Mesothelial cell of epicardium (in vitro differentiated cells): ENCODE data around the gene PLOD3. TPM values are rescaled to one million over a fixed set of nuclear protein-coding genes. Genes with fewer than 3 reads are reported as not detected.

ENCODE experiments used
- DNase-seq, 2 experiments: peaks; one replicate each; pipeline ENCODE4 v3.0.0; 2021; ENCODE audit warnings: low spot score in 2 of 2; ENCODE audit not compliant: unreplicated experiment in 2 of 2
- H3K27ac Mint-ChIP-seq: 2 replicates; pipeline ENCODE4 v1.8.0; 2021; ENCODE audit warnings: mixed read lengths
- H3K27me3 Mint-ChIP-seq: 2 replicates; pipeline ENCODE4 v1.8.0; 2021; ENCODE audit warnings: low read depth, mixed read lengths
- H3K36me3 Mint-ChIP-seq: 2 replicates; pipeline ENCODE4 v1.8.0; 2021; ENCODE audit warnings: mixed read lengths
- H3K4me1 Mint-ChIP-seq: 2 replicates; pipeline ENCODE4 v1.8.0; 2021; ENCODE audit warnings: mixed read lengths
- H3K4me3 Mint-ChIP-seq: 2 replicates; pipeline ENCODE4 v1.8.0; 2021; ENCODE audit warnings: mild to moderate bottlenecking, moderate library complexity, mixed read lengths
- H3K9me3 Mint-ChIP-seq: 2 replicates; pipeline ENCODE4 v1.8.0; 2021; ENCODE audit warnings: mixed read lengths
- total RNA-seq: library from RNA; stranded (reverse); gene quantifications from 3 replicates; pipeline ENCODE4 v1.2.1, GENCODE V29; 2021
- TF ChIP-seq, protein P1 (sequence below): fragments of 200-600 bp; sonication (generic); IDR thresholded peaks from one replicate; pipeline ENCODE4 v1.5.0; 2021; ENCODE audit warnings: antibody characterized with exemption; ENCODE audit not compliant: unreplicated experiment

PLOD3 gene
- total RNA-seq, 1 donor from 2014 or later, result 66.9 TPM

DNA sequence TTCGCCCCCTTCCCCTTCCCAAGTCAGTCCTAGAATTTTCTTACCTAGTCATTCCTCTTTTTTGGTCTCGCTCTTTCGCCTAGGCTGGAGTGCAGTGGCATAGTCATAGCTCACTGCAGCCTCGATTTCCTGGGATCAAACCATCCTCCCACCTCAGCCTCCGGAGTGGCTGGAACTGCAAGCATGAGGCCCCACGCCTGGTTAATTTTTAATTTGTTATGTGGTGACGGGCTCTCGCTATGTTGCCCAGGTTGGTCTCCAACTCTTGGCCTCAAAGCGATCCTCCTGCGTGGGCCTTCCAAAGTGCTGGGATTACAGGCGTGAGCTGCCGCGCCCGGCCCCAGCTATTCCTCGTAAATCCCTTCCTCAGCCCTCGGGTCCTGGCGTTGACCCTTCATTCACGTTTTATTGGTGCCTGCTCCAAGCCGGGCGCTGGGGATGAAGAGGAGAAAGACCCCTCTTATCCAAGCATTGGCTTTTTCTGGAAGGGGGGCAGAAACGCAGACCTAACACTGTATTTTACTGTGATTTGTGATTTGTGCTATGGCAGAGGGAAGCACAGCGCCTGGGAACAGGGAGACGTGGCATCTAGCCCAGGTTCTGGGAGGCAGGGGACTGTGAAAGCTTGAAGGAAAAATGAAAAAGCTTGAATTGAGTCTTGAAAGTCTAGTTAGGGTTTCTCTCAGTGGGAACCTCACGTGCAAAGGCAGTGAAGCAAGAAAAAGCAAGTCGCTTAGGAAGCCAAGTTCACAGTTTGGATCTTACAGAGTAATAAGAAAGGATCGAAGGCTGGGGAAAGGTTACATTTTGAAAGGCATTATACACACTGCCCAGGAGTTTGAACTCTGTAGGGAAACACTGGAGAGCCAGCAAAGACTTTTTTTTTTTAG is 1.1 kb upstream of the PLOD3 start:
- peaks cover 15% of the 10 kb centered on the region for H3K36me3 Mint-ChIP-seq
- no peak for DNase-seq
- peaks cover 22% of the 10 kb centered on the region for H3K4me1 Mint-ChIP-seq
- H3K4me3 Mint-ChIP-seq, result peak overlapping the region; percentile 95
- TF ChIP-seq, protein P1, sequence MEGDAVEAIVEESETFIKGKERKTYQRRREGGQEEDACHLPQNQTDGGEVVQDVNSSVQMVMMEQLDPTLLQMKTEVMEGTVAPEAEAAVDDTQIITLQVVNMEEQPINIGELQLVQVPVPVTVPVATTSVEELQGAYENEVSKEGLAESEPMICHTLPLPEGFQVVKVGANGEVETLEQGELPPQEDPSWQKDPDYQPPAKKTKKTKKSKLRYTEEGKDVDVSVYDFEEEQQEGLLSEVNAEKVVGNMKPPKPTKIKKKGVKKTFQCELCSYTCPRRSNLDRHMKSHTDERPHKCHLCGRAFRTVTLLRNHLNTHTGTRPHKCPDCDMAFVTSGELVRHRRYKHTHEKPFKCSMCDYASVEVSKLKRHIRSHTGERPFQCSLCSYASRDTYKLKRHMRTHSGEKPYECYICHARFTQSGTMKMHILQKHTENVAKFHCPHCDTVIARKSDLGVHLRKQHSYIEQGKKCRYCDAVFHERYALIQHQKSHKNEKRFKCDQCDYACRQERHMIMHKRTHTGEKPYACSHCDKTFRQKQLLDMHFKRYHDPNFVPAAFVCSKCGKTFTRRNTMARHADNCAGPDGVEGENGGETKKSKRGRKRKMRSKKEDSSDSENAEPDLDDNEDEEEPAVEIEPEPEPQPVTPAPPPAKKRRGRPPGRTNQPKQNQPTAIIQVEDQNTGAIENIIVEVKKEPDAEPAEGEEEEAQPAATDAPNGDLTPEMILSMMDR, result no peak
- H3K27ac Mint-ChIP-seq, result peak overlapping the region; percentile 90
- no peaks in the 10 kb centered on the region for H3K9me3 Mint-ChIP-seq
- H3K27me3 Mint-ChIP-seq, result no peaks in the 10 kb centered on the region

DNA sequence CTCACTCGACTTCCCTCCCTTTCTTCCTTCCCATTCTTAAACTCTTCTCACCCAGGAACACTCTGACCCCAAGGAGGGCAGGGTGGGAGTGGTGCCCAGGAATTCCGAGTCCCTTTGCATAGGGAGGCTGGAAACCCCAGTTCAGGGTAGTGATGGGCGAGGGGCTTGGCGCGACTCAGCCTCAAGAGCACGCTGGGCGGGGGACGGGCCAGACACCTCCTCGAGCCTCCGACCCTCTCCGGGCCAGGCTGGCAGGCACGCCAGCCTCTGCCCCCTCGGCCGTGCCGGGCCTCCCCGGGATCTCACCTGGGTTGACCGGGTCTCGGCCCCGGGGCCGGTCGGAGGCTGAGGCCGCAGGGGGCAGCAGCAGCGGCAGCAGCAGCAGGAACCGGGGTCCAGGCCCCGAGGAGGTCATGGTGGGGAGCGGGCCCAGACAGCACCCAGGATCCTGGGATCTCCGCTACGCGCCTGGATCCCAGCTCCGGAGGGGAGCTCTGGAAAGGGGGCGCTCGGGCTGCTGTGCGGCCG is 457 bp downstream of the PLOD3 start:
- no peaks in the 10 kb centered on the region for H3K27me3 Mint-ChIP-seq

DNA sequence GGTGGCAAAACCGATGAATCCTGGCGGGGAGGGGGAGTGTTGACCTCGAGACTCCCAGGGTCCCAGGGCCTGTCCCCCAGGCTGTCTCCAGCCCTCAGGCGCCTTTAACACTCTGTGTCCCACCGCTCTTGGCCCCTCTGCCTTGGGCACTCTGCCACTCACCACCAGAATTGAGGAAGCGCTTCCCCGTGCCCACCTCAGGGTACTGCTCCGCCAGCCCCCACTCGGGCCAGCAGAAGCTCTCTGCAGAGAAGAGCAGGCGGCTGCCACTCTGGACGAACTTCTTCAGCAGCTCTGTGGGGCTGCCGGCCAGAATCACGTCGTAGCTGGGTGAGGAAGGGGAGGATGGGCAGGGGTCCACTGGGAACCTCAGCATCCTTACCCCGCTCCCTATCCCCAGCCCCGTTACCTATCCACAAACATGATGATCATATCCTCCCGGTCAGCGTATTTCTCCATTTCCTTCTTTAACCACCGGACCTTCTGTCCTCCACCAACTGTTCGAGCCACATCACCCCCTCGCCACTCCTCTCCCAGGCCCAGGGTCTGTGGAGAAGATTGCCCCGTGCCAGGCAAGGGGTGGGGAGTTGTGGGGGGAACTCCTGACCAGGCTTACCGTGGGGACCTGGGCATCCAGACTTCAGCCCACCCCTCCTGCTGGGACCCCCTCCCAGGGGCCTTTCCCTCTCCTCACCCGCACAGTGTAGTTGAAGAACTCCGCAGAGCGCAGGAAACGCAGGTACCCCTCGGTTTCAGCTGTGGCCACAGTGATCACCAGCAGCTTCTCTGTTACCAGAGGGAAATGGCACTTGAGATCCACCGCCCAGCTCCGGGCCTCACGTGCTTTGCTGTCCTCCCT is 1.2 kb downstream of the PLOD3 start:
- no peaks in the 10 kb centered on the region for H3K9me3 Mint-ChIP-seq
- peak overlapping the region; percentile 95 for H3K4me3 Mint-ChIP-seq
- TF ChIP-seq, protein P1, result no peak
- H3K27ac Mint-ChIP-seq, result peak overlapping the region; percentile 51
- peaks cover 2% of the 10 kb centered on the region for H3K36me3 Mint-ChIP-seq
- DNase-seq, result no peak
- H3K27me3 Mint-ChIP-seq, result no peaks in the 10 kb centered on the region
- peaks cover 22% of the 10 kb centered on the region for H3K4me1 Mint-ChIP-seq

More for the DNA sequence above, 457 bp downstream of the PLOD3 start:
- H3K27ac Mint-ChIP-seq, result peak overlapping the region; percentile 51
- no peak for DNase-seq
- H3K4me3 Mint-ChIP-seq, result peak overlapping the region; percentile 95
- TF ChIP-seq, protein P1, result no peak
- H3K4me1 Mint-ChIP-seq, result peaks cover 22% of the 10 kb centered on the region
- peaks cover 7% of the 10 kb centered on the region for H3K36me3 Mint-ChIP-seq
- no peaks in the 10 kb centered on the region for H3K9me3 Mint-ChIP-seq

- Mint-ChIP-seq H3K27me3 (no peaks in the 10 kb centered on the region), H3K4me3 (no peak overlapping the region), H3K9me3 (no peaks in the 10 kb centered on the region), H3K4me1 (peaks cover 9% of the 10 kb centered on the region), H3K27ac (no peak overlapping the region), H3K36me3 (peaks cover 10% of the 10 kb centered on the region)
- TF ChIP-seq, protein P1, result no peak
- DNase-seq, result no peak
Observed at GRCh38 chr7:101212014-101212413, 5.4 kb downstream of the PLOD3 start.

DNA sequence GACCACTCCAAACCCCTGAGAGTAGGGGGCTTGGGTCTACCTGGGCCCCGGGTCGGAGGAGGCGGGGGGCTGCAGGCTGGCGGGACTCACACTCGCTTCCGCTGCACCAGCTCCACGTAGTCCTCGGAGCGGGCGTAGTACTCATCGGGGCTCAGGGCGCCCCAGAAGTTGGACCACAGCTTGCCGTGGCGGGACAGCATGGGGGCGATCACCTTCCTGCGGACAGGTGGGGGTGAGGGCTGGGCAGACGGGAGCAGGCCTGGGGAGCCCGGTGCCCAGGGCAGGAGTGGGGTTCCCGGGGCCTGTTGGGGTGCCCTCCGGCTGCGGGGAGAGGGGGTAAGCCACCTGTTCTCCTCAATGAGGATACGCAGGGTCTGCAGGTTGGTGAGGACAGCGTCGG is 5.9 kb downstream of the PLOD3 start:
- Mint-ChIP-seq H3K36me3 (peaks cover 10% of the 10 kb centered on the region), H3K4me3 (no peak overlapping the region), H3K4me1 (peaks cover 5% of the 10 kb centered on the region), H3K9me3 (no peaks in the 10 kb centered on the region), H3K27me3 (no peaks in the 10 kb centered on the region), H3K27ac (no peak overlapping the region)
- TF ChIP-seq, protein P1, result no peak
- DNase-seq, result no peak
